T-cell (primary cell): ENCODE data around the gene EIF3L. TPM values are rescaled to one million over a fixed set of nuclear protein-coding genes. Genes with fewer than 3 reads are reported as not detected.
"Not testable (repeated sequence)": the region's sequence is repeated elsewhere in the genome, so short reads cannot be mapped to it uniquely, and the experiment has no call there.

Experiments
- ATAC-seq, 4 experiments: fragments of 200-7000 bp in 3 of 4; fragments of 150-1000 bp in 1 of 4; cut with Tn5 transposase; replicated peaks in 1 of 4; 1 replicate in 3 of 4; 2 replicates in 1 of 4; pipeline ENCODE4 v1.10.0; 2021; ENCODE audit warnings: moderate library complexity in 3 of 4, mild to moderate bottlenecking in 2 of 4, moderate number of reproducible peaks in 1 of 4
- CTCF ChIA-PET, 2 donors: fragments of 300-600 bp; sonication (Branson Sonifier 250); formaldehyde crosslinking; loops; one replicate each; lab custom pipeline; 2022; ENCODE audit warnings: antibody characterized with exemption in 2 of 2; lab: Charles Lee
- POLR2A ChIA-PET, 2 donors: fragments of 300-600 bp; sonication (Branson Sonifier 250); formaldehyde crosslinking; loops; one replicate each; lab custom pipeline; 2022; ENCODE audit warnings: antibody characterized with exemption in 2 of 2; lab: Charles Lee
- DNase-seq, 35 experiments: peaks; one replicate each; pipeline versions ENCODE4 v3.0.0 to v3.0.0-alpha.2; 2013 to 2023
- H3K27ac ChIP-seq: one replicate; pipeline ENCODE4 v1.5.1; 2013; ENCODE audit warnings: low read length
- H3K27me3 ChIP-seq, 2 experiments: replicated peaks in 1 of 2; 1 replicate in 1 of 2; 2 replicates in 1 of 2; pipeline versions ENCODE4 v1.6.1 to v1.7.0; 2013; ENCODE audit warnings: low read length in 1 of 2, mixed read lengths in 1 of 2; ENCODE audit not compliant: control insufficient read depth in 2 of 2, insufficient read depth in 2 of 2; ENCODE audit errors: extremely low read depth in 1 of 2
- H3K36me3 ChIP-seq, 2 donors: 1 replicate in 1 of 2; 2 replicates in 1 of 2; pipeline versions ENCODE4 v1.6.1 to v1.7.0; 2013; ENCODE audit warnings: low read length in 1 of 2; ENCODE audit not compliant: control insufficient read depth in 2 of 2, insufficient read depth in 1 of 2; ENCODE audit errors: extremely low read depth in 1 of 2
- H3K4me1 ChIP-seq, 2 experiments: 1 replicate in 1 of 2; 2 replicates in 1 of 2; pipeline versions ENCODE4 v1.6.1 to v1.7.0; 2013; ENCODE audit warnings: low read length in 2 of 2, mixed read lengths in 1 of 2; ENCODE audit not compliant: insufficient read depth in 2 of 2, control insufficient read depth in 1 of 2; ENCODE audit errors: extremely low read depth in 1 of 2
- H3K4me3 ChIP-seq, 2 donors: 1 replicate in 1 of 2; 2 replicates in 1 of 2; pipeline versions ENCODE4 v1.5.1 to v1.7.0; 2013; ENCODE audit warnings: mild to moderate bottlenecking in 2 of 2, low read length in 1 of 2, moderate library complexity in 1 of 2; ENCODE audit not compliant: control insufficient read depth in 1 of 2; ENCODE audit errors: extremely low read depth in 1 of 2
- H3K9me3 ChIP-seq: 2 replicates; pipeline ENCODE4 v1.7.0; 2013
- H3K27ac Mint-ChIP-seq, 2 donors: one replicate each; pipeline ENCODE4 v1.8.0; 2020 to 2021; ENCODE audit warnings: mild to moderate bottlenecking in 2 of 2, mixed read lengths in 2 of 2
- H3K27me3 Mint-ChIP-seq, 2 donors: one replicate each; pipeline ENCODE4 v1.8.0; 2021 to 2022; ENCODE audit warnings: mixed read lengths in 2 of 2
- H3K36me3 Mint-ChIP-seq: one replicate; pipeline ENCODE4 v1.8.0; 2021; ENCODE audit warnings: mixed read lengths
- H3K4me1 Mint-ChIP-seq, 3 donors: one replicate each; pipeline ENCODE4 v1.8.0; 2020 to 2022; ENCODE audit warnings: mixed read lengths in 3 of 3, mild to moderate bottlenecking in 1 of 3
- H3K4me3 Mint-ChIP-seq, 3 donors: one replicate each; pipeline ENCODE4 v1.8.0; 2020 to 2022; ENCODE audit warnings: mild to moderate bottlenecking in 3 of 3, mixed read lengths in 3 of 3, moderate library complexity in 3 of 3
- H3K9me3 Mint-ChIP-seq, 3 donors: one replicate each; pipeline ENCODE4 v1.8.0; 2020 to 2022; ENCODE audit warnings: mixed read lengths in 3 of 3
- WGBS: methylation state at CpG from one replicate; pipeline ENCODE4 v1.1.5; 2013; ENCODE audit warnings: missing lambda C conversion rate; ENCODE audit not compliant: insufficient coverage; 5-methylcytosine and 5-hydroxymethylcytosine counted together
- total RNA-seq, 35 experiments: library from RNA in 6 of 35; stranded (reverse) in 6 of 35; fragments of 120-200 nt in 1 of 35; gene quantifications; one replicate each; pipeline versions ENCODE4 v1.2.1 to v1.2.4 and lab custom pipeline; 2013 to 2026

EIF3L gene
- 100 to 1,000 TPM; 428 to 516 (median 483) TPM for total RNA-seq
- total RNA-seq (2013), result 1,073 TPM
- total RNA-seq (lab: John Stamatoyannopoulos, UW), result 146 to 248 (median 194) reads per million in 29 experiments

DNA sequence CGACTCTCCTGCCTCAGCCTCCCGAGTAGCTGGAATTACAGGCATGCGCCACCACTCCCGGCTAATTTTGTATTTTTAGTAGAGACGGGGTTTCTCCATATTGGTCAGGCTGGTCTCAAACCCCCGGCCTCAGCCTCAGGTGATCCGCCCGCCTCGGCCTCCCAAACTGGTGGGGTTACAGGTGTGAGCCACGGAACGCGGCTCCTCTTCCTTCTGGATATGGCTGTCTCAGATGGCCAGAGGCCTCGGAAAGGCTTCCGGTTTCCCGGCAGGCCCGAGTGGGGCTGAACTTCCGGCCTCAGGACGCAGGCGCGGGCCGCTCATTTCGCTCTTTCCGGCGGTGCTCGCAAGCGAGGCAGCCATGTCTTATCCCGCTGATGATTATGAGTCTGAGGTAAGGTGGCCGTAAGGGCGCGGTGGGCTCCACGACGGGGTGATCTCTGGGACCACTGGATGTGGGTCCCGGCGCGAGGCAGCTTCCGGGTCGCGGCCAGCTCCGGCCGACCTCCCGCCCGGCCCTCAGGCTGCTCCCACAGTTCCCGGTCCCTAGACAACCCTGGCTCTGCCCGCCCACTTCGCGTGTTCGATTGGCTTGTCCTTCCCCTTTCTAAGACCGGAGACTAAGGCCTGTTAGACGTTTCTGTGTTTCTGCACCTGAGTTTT, at the start of gene EIF3L:
Gene EIF3L (plus strand): TSS at position 331 of the 663 bp plus-strand sequence. CDS start 31 bp downstream, at position 362.
- H3K27ac ChIP-seq, result peak within 1 kb of the TSS; percentile 90
- CTCF ChIA-PET, result interaction anchor here in 1 of 2 donors (1.0 kb wide), 1 partner anchor 30 kb away, joined by 6 read pairs; no protein-coding TSS in a partner anchor
- Mint-ChIP-seq H3K4me3 (peak within 1 kb of the TSS; percentile 86 to 99 (median 98)), H3K27ac (peak within 1 kb of the TSS; percentile 98), H3K36me3 (peaks cover 28% of the 10 kb centered on the region), H3K9me3 (no peaks in the 10 kb centered on the region), H3K4me1 (peaks cover 45 to 56% (median 51%) of the 10 kb centered on the region in 3 donors), H3K27me3 (no peaks in the 10 kb centered on the region)
- DNase-seq (peak; percentile 71 to 92 (median 84)), ATAC-seq (peak; percentile 72 to 74 (median 73))
- POLR2A ChIA-PET, result interaction anchor here in 1 of 2 donors (0.6 to 0.7 kb wide), 2 partner anchors 56 to 307 kb away, joined by 4 to 6 read pairs; no protein-coding TSS in a partner anchor
- H3K9me3 ChIP-seq, result no peaks in the 10 kb centered on the region
- H3K4me1 ChIP-seq, result peaks cover 16 to 40% of the 10 kb centered on the region in 2 experiments
- WGBS, result 0% methylated on average over 43 of the region's 49 CpGs
- peaks cover 0 to 28% of the 10 kb centered on the region in 2 donors for H3K36me3 ChIP-seq
- no peaks in the 10 kb centered on the region for H3K27me3 ChIP-seq
- H3K4me3 ChIP-seq, result peak within 1 kb of the TSS; percentile 87 to 89

DNA sequence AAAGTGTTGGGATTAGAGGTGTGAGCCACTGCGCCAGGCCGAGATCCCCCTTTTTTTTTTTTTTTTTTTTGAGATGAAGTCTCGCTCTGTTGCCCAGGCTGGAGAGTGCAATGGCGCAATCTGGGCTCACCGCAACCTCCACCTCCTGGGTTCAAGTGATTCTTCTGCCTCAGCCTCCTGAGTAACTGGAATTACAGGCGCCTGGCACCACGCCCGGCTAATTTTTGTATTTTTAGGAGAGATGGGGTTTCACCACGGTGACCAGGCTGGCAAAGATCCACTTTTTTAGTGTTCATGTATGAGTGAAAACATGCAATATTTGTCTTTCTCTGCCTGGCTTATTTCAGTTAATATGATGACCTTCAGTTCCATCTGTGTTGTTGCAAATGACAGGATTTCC, 49.2 kb upstream of the EIF3L start:
- DNase-seq, H3K4me3 ChIP-seq, H3K36me3 ChIP-seq, POLR2A ChIA-PET, H3K27ac ChIP-seq, ATAC-seq, H3K36me3 Mint-ChIP-seq, CTCF ChIA-PET, H3K9me3 ChIP-seq, H3K27ac Mint-ChIP-seq, H3K9me3 Mint-ChIP-seq: not testable (repeated sequence)
- Mint-ChIP-seq H3K4me3 (peak overlapping the region in 1 of 3 donors; percentile 15), H3K4me1 (peaks cover 5 to 17% (median 16%) of the 10 kb centered on the region in 3 donors), H3K27me3 (peaks cover 6 to 20% of the 10 kb centered on the region in 2 donors)
- WGBS, result 77% methylated on average over 7 of the region's 9 CpGs
- H3K27me3 ChIP-seq, result peaks cover 0 to 36% of the 10 kb centered on the region in 2 experiments
- H3K4me1 ChIP-seq, result peaks cover 6 to 30% of the 10 kb centered on the region in 2 experiments

DNA sequence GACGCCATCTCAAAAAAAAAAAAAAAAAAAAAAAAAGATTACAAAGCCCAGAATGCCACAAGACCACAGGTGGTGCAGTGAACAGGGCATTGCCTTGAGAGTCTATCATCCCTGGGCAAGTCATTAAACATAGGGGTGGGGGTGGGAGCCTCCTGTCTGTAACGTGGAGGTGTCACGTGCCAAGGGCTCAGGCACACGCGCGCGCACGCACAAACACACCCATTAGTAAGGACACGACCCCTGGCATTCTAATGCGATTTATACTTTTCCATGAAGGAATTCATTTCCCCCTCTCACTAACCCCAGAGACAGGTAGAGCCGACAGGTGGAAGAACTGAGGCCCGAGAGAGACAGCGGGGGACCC, 47.3 kb upstream of the EIF3L start:
- H3K27ac ChIP-seq, result no peak overlapping the region
- ATAC-seq, result peak in 1 of 4 experiments; percentile 18
- POLR2A ChIA-PET, result no interaction called here
- Mint-ChIP-seq H3K27me3 (peaks cover 12 to 35% of the 10 kb centered on the region in 2 donors), H3K36me3 (no peaks in the 10 kb centered on the region), H3K4me3 (peak overlapping the region; percentile 59 to 80 (median 67)), H3K9me3 (no peaks in the 10 kb centered on the region), H3K27ac (no peak overlapping the region), H3K4me1 (peaks cover 22 to 34% (median 31%) of the 10 kb centered on the region in 3 donors)
- peaks cover 0 to 54% of the 10 kb centered on the region in 2 experiments for H3K27me3 ChIP-seq
- no peaks in the 10 kb centered on the region for H3K36me3 ChIP-seq
- peak overlapping the region in 1 of 2 donors; percentile 64 for H3K4me3 ChIP-seq
- no peaks in the 10 kb centered on the region for H3K9me3 ChIP-seq
- CTCF ChIA-PET, result no interaction called here
- 0% methylated on average over 10 of the region's 13 CpGs for WGBS
- peaks cover 11 to 47% of the 10 kb centered on the region in 2 experiments for H3K4me1 ChIP-seq
- DNase-seq, result no peak

DNA sequence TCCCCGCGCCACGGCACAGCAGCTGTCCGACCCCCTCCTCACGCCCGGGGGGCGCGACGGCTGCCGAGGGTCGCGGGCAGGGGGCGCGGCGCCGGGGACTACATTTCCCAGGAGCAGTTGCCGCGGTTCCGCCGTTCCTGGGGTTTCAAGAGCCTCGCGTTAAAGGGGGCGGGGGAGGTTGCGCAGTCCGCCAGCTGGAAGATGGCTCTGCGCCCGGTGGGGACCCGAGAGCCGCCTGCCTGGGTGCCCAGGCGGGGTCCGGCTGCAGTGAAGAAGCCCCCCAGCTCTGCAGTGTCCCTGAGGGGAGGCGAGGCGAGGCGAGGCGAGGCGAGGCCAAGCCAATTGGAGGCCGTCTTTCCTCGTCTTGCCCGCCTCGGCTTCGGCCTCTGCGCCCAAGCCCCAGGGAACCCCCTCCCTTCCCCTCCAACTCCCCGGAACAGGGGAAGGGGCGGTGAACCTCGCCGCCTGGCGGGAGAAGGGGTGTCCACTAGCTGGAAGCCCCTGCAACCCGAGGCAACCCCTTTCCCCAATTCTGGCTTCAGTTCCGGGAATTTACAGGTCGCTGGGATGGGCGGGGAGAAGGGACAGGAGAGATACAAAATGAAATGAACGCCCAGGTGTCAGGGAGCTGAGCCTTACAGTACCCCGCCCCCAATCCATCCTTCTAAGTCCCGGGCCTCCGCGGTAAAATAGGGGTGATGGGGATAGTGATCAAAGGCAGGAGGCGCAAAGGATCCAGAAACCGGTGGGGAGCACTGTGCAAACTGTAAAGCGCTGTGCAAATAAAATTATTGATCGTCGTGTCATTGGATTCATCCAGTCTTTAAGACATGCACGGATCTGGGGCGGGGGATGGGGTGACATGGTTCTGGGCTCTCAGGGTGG, 46.7 kb upstream of the EIF3L start:
- ATAC-seq (peak in 3 of 4 experiments; percentile 22 to 41 (median 34)), DNase-seq (peak in 2 of 35 experiments; percentile 24 to 33)
- H3K4me3 ChIP-seq, result peak overlapping the region; percentile 52 to 64
- Mint-ChIP-seq H3K36me3 (no peaks in the 10 kb centered on the region), H3K4me1 (peaks cover 28 to 39% (median 36%) of the 10 kb centered on the region in 3 donors), H3K27ac (peak overlapping the region in 1 of 2 donors; percentile 27), H3K4me3 (peak overlapping the region; percentile 59 to 66 (median 64)), H3K9me3 (no peaks in the 10 kb centered on the region), H3K27me3 (peaks cover 12 to 40% of the 10 kb centered on the region in 2 donors)
- WGBS, result 3% methylated on average over 47 of the region's 63 CpGs
- H3K9me3 ChIP-seq, result no peaks in the 10 kb centered on the region
- ChIA-PET POLR2A (no interaction called here), CTCF (interaction anchor here in 1 of 2 donors (0.5 kb wide), 1 partner anchor 515 kb away, joined by 3 read pairs; no protein-coding TSS in a partner anchor)
- peaks cover 0 to 59% of the 10 kb centered on the region in 2 experiments for H3K27me3 ChIP-seq
- H3K27ac ChIP-seq, result no peak overlapping the region
- no peaks in the 10 kb centered on the region for H3K36me3 ChIP-seq
- peaks cover 14 to 53% of the 10 kb centered on the region in 2 experiments for H3K4me1 ChIP-seq

DNA sequence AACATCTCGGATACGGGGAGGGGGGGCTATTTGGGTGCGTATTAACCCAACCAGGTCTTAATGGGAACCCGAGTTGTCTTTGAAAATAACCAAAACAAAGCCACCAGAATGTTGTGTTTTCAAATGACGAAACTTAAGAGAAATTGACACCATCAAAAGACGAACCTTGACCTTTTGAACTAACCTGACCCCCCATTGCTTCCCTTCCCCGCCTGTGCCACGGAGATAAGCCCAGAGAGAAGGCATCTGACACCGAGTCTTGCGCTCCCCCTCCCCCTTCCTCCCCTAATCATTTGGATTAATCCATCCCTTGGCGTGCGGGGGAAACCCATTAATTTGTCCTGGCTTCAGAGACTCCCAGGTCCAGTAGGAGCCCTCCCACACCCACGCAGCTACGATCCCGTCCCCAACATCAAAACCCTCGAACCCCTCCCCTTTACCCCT, 46.0 kb upstream of the EIF3L start:
- Mint-ChIP-seq H3K4me1 (peaks cover 30 to 43% (median 40%) of the 10 kb centered on the region in 3 donors), H3K4me3 (peak overlapping the region; percentile 59 to 66 (median 64)), H3K36me3 (no peaks in the 10 kb centered on the region), H3K9me3 (no peaks in the 10 kb centered on the region), H3K27ac (no peak overlapping the region), H3K27me3 (peaks cover 12 to 45% of the 10 kb centered on the region in 2 donors)
- Histone ChIP-seq H3K27me3 (peaks cover 0 to 65% of the 10 kb centered on the region in 2 experiments), H3K4me3 (peak overlapping the region in 1 of 2 donors; percentile 64), H3K9me3 (no peaks in the 10 kb centered on the region), H3K4me1 (peaks cover 14 to 59% of the 10 kb centered on the region in 2 experiments), H3K27ac (no peak overlapping the region), H3K36me3 (no peaks in the 10 kb centered on the region)
- POLR2A ChIA-PET, result no interaction called here
- CTCF ChIA-PET, result interaction anchor here in 1 of 2 donors (0.5 kb wide), 1 partner anchor 515 kb away, joined by 3 read pairs; no protein-coding TSS in a partner anchor
- DNase-seq, result no peak
- no peak for ATAC-seq
- 63% methylated on average over 12 of the region's 16 CpGs for WGBS
